Ovary (tissue), 3 donors: ENCODE measurements around the gene BRD7.

Source experiments
- EP300 ChIP-seq: sonication (generic); formaldehyde crosslinking; IDR thresholded peaks from one replicate; pipeline ENCODE4 v1.6.1; 2017; ENCODE audit warnings: antibody characterized with exemption
- POLR2A ChIP-seq: fragments of 450-650 bp; IDR thresholded peaks from one replicate; pipeline ENCODE4 v1.6.1; 2017; ENCODE audit warnings: antibody characterized with exemption, mild to moderate bottlenecking, moderate library complexity
- TF ChIP-seq, protein P1 (sequence below), 3 donors: fragments of 450-650 bp in 2 of 3; fragments of 200-600 bp in 1 of 3; IDR thresholded peaks; one replicate each; pipeline versions ENCODE4 v1.5.1 to v1.8.0; 2016 to 2022; ENCODE audit warnings: antibody characterized with exemption in 3 of 3, mild to moderate bottlenecking in 1 of 3
- donor health status: DM: no; HTN: no; CAD: no.

DNA sequence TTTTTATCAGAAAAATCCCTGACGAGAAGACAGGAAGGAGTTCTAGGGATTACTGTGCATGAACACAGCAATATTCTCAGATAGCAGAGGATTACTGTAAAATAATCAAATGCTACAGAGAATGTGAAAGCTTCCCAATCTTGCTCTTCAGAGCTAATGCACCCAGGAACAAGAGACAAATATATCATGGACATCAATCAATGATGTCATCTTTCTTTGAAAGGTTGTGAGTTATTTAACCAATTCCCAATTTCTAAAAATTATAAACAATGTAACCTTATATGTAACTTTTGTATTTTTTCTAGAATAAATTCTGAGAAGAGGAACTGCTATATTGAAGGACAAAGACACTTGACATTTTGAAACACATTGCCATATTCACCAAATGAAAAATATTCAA lies 46.5 kb downstream of the BRD7 start:
- TF ChIP-seq, protein P1, sequence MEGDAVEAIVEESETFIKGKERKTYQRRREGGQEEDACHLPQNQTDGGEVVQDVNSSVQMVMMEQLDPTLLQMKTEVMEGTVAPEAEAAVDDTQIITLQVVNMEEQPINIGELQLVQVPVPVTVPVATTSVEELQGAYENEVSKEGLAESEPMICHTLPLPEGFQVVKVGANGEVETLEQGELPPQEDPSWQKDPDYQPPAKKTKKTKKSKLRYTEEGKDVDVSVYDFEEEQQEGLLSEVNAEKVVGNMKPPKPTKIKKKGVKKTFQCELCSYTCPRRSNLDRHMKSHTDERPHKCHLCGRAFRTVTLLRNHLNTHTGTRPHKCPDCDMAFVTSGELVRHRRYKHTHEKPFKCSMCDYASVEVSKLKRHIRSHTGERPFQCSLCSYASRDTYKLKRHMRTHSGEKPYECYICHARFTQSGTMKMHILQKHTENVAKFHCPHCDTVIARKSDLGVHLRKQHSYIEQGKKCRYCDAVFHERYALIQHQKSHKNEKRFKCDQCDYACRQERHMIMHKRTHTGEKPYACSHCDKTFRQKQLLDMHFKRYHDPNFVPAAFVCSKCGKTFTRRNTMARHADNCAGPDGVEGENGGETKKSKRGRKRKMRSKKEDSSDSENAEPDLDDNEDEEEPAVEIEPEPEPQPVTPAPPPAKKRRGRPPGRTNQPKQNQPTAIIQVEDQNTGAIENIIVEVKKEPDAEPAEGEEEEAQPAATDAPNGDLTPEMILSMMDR (IDR thresholded peaks at IDR 0.05) = no peak
- no peak for TF ChIP-seq POLR2A
- TF ChIP-seq EP300 = no peak
